Skeletal muscle tissue (tissue), 4 donors: ENCODE results near the gene HOXA2. TPM values are rescaled to one million over a fixed set of nuclear protein-coding genes. Genes with fewer than 3 reads are reported as not detected.

Source experiments
- H3K27ac ChIP-seq: one replicate; pipeline ENCODE4 v1.7.0; 2013; ENCODE audit warnings: mild to moderate bottlenecking, low read depth, low read length, inconsistent platforms
- H3K27me3 ChIP-seq, 3 donors: one replicate each; pipeline ENCODE4 v1.7.0; 2013; ENCODE audit warnings: low read length in 3 of 3; ENCODE audit not compliant: control insufficient read depth in 3 of 3, insufficient read depth in 3 of 3
- H3K36me3 ChIP-seq, 3 donors: one replicate each; pipeline ENCODE4 v1.7.0; 2013; ENCODE audit warnings: low read length in 3 of 3; ENCODE audit not compliant: control insufficient read depth in 3 of 3, insufficient read depth in 3 of 3
- H3K4me1 ChIP-seq, 3 donors: one replicate each; pipeline ENCODE4 v1.7.0; 2013; ENCODE audit warnings: low read length in 3 of 3, mild to moderate bottlenecking in 3 of 3; ENCODE audit not compliant: control insufficient read depth in 3 of 3, insufficient read depth in 3 of 3
- H3K4me3 ChIP-seq, 3 donors: one replicate each; pipeline ENCODE4 v1.7.0; 2013; ENCODE audit warnings: low read length in 3 of 3
- H3K9ac ChIP-seq, 3 donors: one replicate each; pipeline ENCODE4 v1.7.0; 2013; ENCODE audit warnings: low read length in 3 of 3, mild to moderate bottlenecking in 3 of 3, moderate library complexity in 2 of 3, low read depth in 1 of 3
- H3K9me3 ChIP-seq, 3 donors: one replicate each; pipeline ENCODE4 v1.7.0; 2013; ENCODE audit warnings: low read length in 3 of 3; ENCODE audit not compliant: control insufficient read depth in 3 of 3
- total RNA-seq: library from RNA; depleted of rRNA; stranded (reverse); fragments of >200 nt; gene quantifications from one replicate; pipeline ENCODE4 v1.2.3, GENCODE V29; 2014
- donor health status: Osteomylitis.

Gene HOXA2
- total RNA-seq, 1 donor from 2014 or later = under 0.01 TPM

DNA sequence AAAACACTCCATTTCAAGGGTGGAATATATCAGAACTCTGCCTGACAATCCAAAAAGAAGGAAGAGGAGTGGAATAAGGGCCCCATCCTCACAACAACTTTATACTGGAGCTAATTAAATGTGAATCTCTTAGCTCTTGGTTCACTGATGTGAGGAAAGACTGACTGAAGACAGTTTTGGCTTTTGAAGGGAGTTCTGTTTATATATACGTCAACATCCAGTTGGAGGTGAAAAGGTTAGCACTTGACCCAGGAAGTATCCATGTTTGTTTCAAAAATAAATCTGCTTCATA lies 9.7 kb downstream of the HOXA2 start:
- Histone ChIP-seq H3K27ac (no peak overlapping the region), H3K27me3 (peaks cover 15 to 22% (median 16%) of the 10 kb centered on the region in 3 donors), H3K4me3 (no peak overlapping the region)

DNA sequence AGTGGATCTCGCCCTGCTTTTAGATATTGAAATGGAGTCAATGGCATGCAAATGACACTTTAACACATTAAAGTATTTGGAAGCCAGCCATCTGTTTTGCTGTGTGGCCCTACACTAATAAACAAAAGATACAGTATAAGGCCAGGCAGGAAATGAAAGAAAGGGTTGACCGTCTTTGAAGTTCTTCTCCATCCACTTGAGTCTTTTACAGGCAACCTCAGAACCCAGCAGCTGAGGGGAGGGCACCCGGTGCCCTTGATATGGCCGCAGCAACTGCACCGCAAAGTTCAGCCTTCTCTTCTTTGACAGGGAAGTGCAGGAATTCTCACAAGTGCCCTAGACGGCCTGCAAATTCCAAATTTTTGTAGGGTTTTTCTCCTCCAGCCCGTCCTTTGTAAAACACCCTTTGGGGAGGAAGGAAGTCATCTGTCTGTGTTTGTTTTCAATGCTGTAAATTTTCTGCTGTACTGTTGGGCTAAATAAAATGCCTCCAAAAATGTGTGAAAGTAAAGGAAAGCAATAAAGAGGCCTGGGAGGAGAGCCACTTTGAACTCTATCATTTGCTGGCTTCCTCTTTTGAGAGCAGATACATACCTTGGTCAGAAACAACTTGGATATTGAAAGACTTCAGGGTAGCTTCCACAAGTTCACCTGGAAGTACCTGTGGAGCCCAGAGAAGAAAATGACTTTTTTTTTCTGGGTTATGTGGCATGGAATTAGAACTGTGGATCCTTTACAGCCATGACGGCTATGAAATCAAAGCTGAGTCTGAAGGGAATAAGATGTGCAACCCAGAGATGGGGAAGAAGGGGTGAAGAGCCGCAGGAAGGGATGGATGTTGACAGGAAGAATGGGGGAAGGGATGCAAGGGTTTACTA lies 10.3 kb downstream of the HOXA2 start:
- Histone ChIP-seq H3K27me3 (peaks cover 19 to 26% (median 21%) of the 10 kb centered on the region in 3 donors), H3K9ac (no peak overlapping the region), H3K4me3 (no peak overlapping the region), H3K36me3 (no peaks in the 10 kb centered on the region), H3K4me1 (peaks cover 8 to 19% (median 9%) of the 10 kb centered on the region in 3 donors), H3K9me3 (no peaks in the 10 kb centered on the region), H3K27ac (no peak overlapping the region)

More for the DNA sequence above, 9.7 kb downstream of the HOXA2 start:
- no peaks in the 10 kb centered on the region for H3K9me3 ChIP-seq
- no peak overlapping the region for H3K9ac ChIP-seq
- H3K36me3 ChIP-seq = no peaks in the 10 kb centered on the region
- peaks cover 13 to 22% (median 15%) of the 10 kb centered on the region in 3 donors for H3K4me1 ChIP-seq

- H3K9me3 ChIP-seq = no peaks in the 10 kb centered on the region
- no peak overlapping the region for H3K27ac ChIP-seq
- H3K4me1 ChIP-seq = peaks cover 0 to 11% (median 2%) of the 10 kb centered on the region in 3 donors
- H3K27me3 ChIP-seq = peaks cover 19 to 26% (median 21%) of the 10 kb centered on the region in 3 donors
- no peak overlapping the region for H3K4me3 ChIP-seq
- H3K36me3 ChIP-seq = no peaks in the 10 kb centered on the region
- H3K9ac ChIP-seq = no peak overlapping the region
Measured at GRCh38 chr7:27091105-27091504, 11.4 kb downstream of the HOXA2 start.

- peak overlapping the region in 1 of 3 donors; percentile 45 for H3K4me3 ChIP-seq
- no peaks in the 10 kb centered on the region for H3K36me3 ChIP-seq
- H3K4me1 ChIP-seq = peaks cover 0 to 5% (median 2%) of the 10 kb centered on the region in 3 donors
- H3K9ac ChIP-seq = no peak overlapping the region
- no peaks in the 10 kb centered on the region for H3K9me3 ChIP-seq
- H3K27me3 ChIP-seq = peaks cover 19 to 26% (median 21%) of the 10 kb centered on the region in 3 donors
- no peak overlapping the region for H3K27ac ChIP-seq
Measured at GRCh38 chr7:27088002-27088922, 14.2 kb downstream of the HOXA2 start.

GRCh38 chr7:27083646-27084045 lies 18.8 kb downstream of the HOXA2 start:
- Histone ChIP-seq H3K9ac (no peak overlapping the region), H3K36me3 (no peaks in the 10 kb centered on the region), H3K4me3 (no peak overlapping the region), H3K27me3 (peaks cover 13 to 14% (median 13%) of the 10 kb centered on the region in 3 donors), H3K9me3 (no peaks in the 10 kb centered on the region), H3K27ac (no peak overlapping the region), H3K4me1 (peaks cover 0 to 5% (median 2%) of the 10 kb centered on the region in 3 donors)

DNA sequence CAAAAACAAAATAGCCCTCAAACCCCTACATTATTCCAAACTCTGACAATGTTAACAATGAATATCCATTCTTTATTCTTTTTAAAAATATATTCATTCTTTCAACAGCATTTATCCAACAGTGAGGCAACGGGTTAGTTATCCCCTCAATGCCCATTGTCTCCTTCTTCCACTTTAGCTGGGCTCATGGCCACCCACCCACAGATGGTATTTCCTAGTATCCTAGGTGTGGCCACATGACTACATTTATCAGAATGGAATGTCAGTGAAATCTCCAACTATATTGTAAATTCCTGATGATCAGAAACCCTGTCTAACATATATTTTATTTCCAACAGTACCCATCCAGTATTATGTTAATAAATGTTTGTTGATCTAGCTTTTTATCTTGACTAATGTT lies 20.3 kb downstream of the HOXA2 start:
- Histone ChIP-seq H3K9ac (no peak overlapping the region), H3K4me3 (no peak overlapping the region), H3K4me1 (no peaks in the 10 kb centered on the region), H3K9me3 (no peaks in the 10 kb centered on the region), H3K27ac (no peak overlapping the region), H3K36me3 (no peaks in the 10 kb centered on the region), H3K27me3 (no peaks in the 10 kb centered on the region)

DNA sequence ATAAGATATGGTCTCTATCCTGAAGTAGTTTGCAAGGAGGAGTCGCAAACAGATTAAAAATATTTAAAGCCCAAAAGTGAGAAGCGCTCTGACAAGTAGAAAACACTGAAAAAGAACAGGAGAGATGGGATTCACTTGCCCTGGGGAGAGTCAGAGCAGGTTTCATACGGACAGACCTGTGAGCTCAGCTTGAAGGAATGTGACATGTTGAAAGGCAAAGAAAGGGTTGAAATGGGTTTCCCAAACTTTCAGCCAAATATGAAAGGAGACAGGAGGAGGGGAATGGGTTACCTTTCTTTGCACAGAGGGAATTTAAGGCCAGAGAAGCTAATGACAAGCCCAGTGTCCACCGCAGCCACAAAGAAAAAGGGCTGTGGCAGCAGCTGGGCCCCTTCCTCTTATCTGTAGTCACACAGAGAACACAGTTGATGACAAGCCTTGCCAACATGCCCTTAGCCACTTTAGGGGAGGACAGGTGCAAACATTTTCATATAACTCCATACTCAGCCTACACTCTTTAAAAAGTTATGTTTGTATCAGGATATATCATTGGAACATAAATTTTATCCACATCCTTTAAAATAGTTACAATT lies 21.5 kb downstream of the HOXA2 start:
- H3K9me3 ChIP-seq = no peaks in the 10 kb centered on the region
- no peaks in the 10 kb centered on the region for H3K36me3 ChIP-seq
- no peak overlapping the region for H3K27ac ChIP-seq
- no peak overlapping the region for H3K9ac ChIP-seq
- H3K4me1 ChIP-seq = no peaks in the 10 kb centered on the region
- H3K4me3 ChIP-seq = no peak overlapping the region
- no peaks in the 10 kb centered on the region for H3K27me3 ChIP-seq

DNA sequence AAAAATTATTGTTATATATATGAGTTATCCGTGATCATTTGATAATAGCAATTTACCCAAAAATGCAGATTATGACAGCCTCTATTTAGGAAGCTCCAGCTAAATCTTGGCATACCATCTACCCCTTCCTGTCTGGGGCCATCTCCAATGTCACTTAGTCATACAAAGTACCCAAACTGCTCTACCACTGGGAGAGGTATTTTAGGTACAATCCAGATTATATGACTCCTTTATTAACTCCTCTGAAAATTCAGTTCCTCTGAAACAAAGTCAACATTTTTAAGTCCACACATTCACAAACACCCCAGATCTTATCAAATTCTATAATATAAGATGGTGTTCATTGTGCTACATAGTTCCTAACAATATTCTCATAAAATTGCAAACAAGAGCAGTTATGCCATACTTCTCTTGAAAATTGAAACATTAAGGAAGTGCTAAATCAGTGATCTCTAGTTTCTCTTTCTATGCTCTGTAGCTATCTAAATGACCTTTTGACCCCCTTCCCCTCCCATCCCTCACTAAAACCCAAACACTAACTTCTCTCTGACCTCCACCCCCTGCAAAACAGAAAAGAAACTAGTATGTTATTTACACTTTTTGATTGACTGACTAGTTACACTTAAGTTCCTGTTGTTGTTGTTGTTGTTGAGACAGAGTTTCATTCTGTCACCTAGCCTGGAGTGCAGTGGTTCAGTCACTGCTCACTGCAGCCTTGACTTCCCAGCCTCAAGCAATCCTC lies 23.1 kb downstream of the HOXA2 start:
- no peak overlapping the region for H3K9ac ChIP-seq
- no peaks in the 10 kb centered on the region for H3K27me3 ChIP-seq
- no peaks in the 10 kb centered on the region for H3K36me3 ChIP-seq
- no peak overlapping the region for H3K27ac ChIP-seq
- H3K9me3 ChIP-seq = no peaks in the 10 kb centered on the region
- H3K4me1 ChIP-seq = no peaks in the 10 kb centered on the region
- no peak overlapping the region for H3K4me3 ChIP-seq

GRCh38 chr7:27078616-27079233 lies 23.8 kb downstream of the HOXA2 start:
- no peaks in the 10 kb centered on the region for H3K9me3 ChIP-seq
- no peaks in the 10 kb centered on the region for H3K4me1 ChIP-seq
- no peak overlapping the region for H3K27ac ChIP-seq
- H3K27me3 ChIP-seq = no peaks in the 10 kb centered on the region
- no peak overlapping the region for H3K4me3 ChIP-seq
- H3K36me3 ChIP-seq = no peaks in the 10 kb centered on the region
- H3K9ac ChIP-seq = no peak overlapping the region
